K562 (cell line): Measurements from ENCODE around the gene CD52. TPM values are rescaled to one million over a fixed set of nuclear protein-coding genes. Genes with fewer than 3 reads are reported as not detected.

ENCODE experiments used
- ATF6 ChIP-seq: sonication (generic); formaldehyde crosslinking; IDR thresholded peaks from 2 replicates; pipeline ENCODE4 v1.4.0; 2020; ENCODE audit warnings: mild to moderate bottlenecking, missing genetic modification reagents
- BACH1 ChIP-seq: fragments of 200-800 bp; sonication (Bioruptor generic); IDR thresholded peaks from 2 replicates; pipeline ENCODE4 v1.6.1; 2016; ENCODE audit warnings: missing genetic modification characterization, missing compliant biosample characterization
- E2F5 ChIP-seq: sonication (generic); formaldehyde crosslinking; IDR thresholded peaks from 2 replicates; pipeline ENCODE4 v1.8.0; 2022; ENCODE audit warnings: mild to moderate bottlenecking, missing genetic modification reagents
- ETS1 ChIP-seq: conservative IDR thresholded peaks from 2 replicates; pipeline ENCODE4 v1.6.1; 2011; ENCODE audit warnings: low read depth, mild to moderate bottlenecking, low read length; ENCODE audit not compliant: control insufficient read depth
- FOXA3 ChIP-seq, 2 experiments: fragments of 450-650 bp in 1 of 2; sonication (generic) in 1 of 2; formaldehyde crosslinking; IDR thresholded peaks in 1 of 2; conservative IDR thresholded peaks in 1 of 2; 2 replicates each; pipeline versions ENCODE4 v1.4.0 to v1.8.0; 2020 to 2022; ENCODE audit warnings: mild to moderate bottlenecking in 2 of 2, missing genetic modification reagents in 1 of 2
- L3MBTL2 ChIP-seq: fragments of 450-650 bp; IDR thresholded peaks from 2 replicates; pipeline ENCODE4 v1.6.1; 2016; ENCODE audit warnings: mild to moderate bottlenecking, moderate library complexity
- MBD2 ChIP-seq: sonication (generic); IDR thresholded peaks from 2 replicates; pipeline ENCODE4 v1.6.1; 2016; ENCODE audit warnings: low read depth, borderline replicate concordance
- MTA1 ChIP-seq: fragments of 450-650 bp; IDR thresholded peaks from 2 replicates; pipeline ENCODE4 v1.6.1; 2017; ENCODE audit warnings: borderline replicate concordance
- PREB ChIP-seq: sonication (generic); formaldehyde crosslinking; IDR thresholded peaks from 2 replicates; pipeline ENCODE4 v1.8.1; 2023; ENCODE audit warnings: mild to moderate bottlenecking, missing genetic modification reagents
- SMAD1 ChIP-seq: fragments of 150-350 bp; IDR thresholded peaks from 2 replicates; pipeline ENCODE4 v1.6.1; 2014; ENCODE audit warnings: low read length, low read depth; ENCODE audit not compliant: partially characterized antibody
- TBP ChIP-seq: optimal IDR thresholded peaks from 2 replicates; pipeline ENCODE3; 2011; ENCODE audit warnings: low read depth, low read length, improper control_type of control experiment
- TEAD4 ChIP-seq, 2 experiments: sonication (generic) in 1 of 2; formaldehyde crosslinking in 1 of 2; IDR thresholded peaks; 2 replicates each; pipeline versions ENCODE4 v1.6.1 to v1.8.0; 2012 to 2022; ENCODE audit warnings: borderline replicate concordance in 1 of 2, inconsistent platforms in 1 of 2, low read length in 1 of 2, mild to moderate bottlenecking in 1 of 2, missing genetic modification reagents in 1 of 2
- THAP12 ChIP-seq: fragments of 250-450 bp; sonication (Bioruptor Pico); IDR thresholded peaks from 2 replicates; pipeline ENCODE4 v1.9.0; 2021; ENCODE audit warnings: mild to moderate bottlenecking, inconsistent platforms
- ZBTB33 ChIP-seq: sonication (generic); formaldehyde crosslinking; IDR thresholded peaks from 2 replicates; pipeline ENCODE4 v1.8.1; 2023; ENCODE audit warnings: mild to moderate bottlenecking, missing genetic modification reagents
- ZNF212 ChIP-seq: fragments of 450-650 bp; formaldehyde crosslinking; IDR thresholded peaks from 2 replicates; pipeline ENCODE4 v1.4.0; 2020; ENCODE audit warnings: mild to moderate bottlenecking
- ZNF384 ChIP-seq: IDR thresholded peaks from 2 replicates; pipeline ENCODE4 v1.6.1; 2012; ENCODE audit warnings: low read depth, low read length, improper control_type of control experiment
- polyA plus RNA-seq, 8 experiments: library from polyadenylated mRNA; depleted of rRNA in 4 of 8; stranded (reverse) in 5 of 8; unstranded in 3 of 8; fragments of >200 nt; fragmentation: Nextera tagmentation in 2 of 8; fragmentation: Illumina TruSeq in 1 of 8; extraction: Ambion mirVana in 2 of 8; extraction: Trizol in 1 of 8; gene quantifications; 2 replicates each; pipeline versions ENCODE4 v1.2.1 to v1.2.3, GENCODE V29; 2011 to 2014; ENCODE audit warnings: inconsistent platforms in 1 of 8, missing spikeins in 1 of 8
- total RNA-seq, 7 experiments: library from RNA; depleted of rRNA in 6 of 7; stranded (reverse); fragments of >200 nt in 6 of 7; fragmentation: Illumina TruSeq in 2 of 7; extraction: Trizol in 2 of 7; gene quantifications; 2 replicates each; pipeline versions ENCODE4 v1.2.1 to v1.2.3, GENCODE V29; 2011 to 2021; ENCODE audit warnings: low replicate concordance in 1 of 7

CD52 gene
- total and polyA plus RNA-seq, 9 of the 15 experiments (the other 6 are each of a cell fraction or from before 2014, with no cell fraction given) = 34.9 to 488 (median 173) TPM

GRCh38 chr1:26281971-26282370 is 35.8 kb upstream of the CD52 start (continued):
- 0 out of 2 replicates have a peak, but pooled peaks have one; percentile 20 for TF ChIP-seq ZBTB33 (CRISPR knock-in tag)
- TF ChIP-seq MTA1 = no peak
- TF ChIP-seq BACH1 (tag) = no peak
- peak; percentile 36 for TF ChIP-seq SMAD1
- peak in 1 of 2 experiments; percentile 3; a peak in 1 of 4 replicates for TF ChIP-seq FOXA3 (CRISPR knock-in tag; conservative IDR thresholded peaks at IDR 0.05 in 1 of 2, IDR thresholded peaks at IDR 0.05 in 1 of 2)
- TF ChIP-seq THAP12 = no peak
- TF ChIP-seq TBP = no peak
- TF ChIP-seq L3MBTL2 = no peak
- TF ChIP-seq MBD2 = 0 out of 2 replicates have a peak, but pooled peaks have one; percentile 52
- no peak for TF ChIP-seq PREB (CRISPR knock-in tag)
- TF ChIP-seq ZNF212 (CRISPR knock-in tag) = no peak
- TF ChIP-seq ZNF384 = no peak
- no peak for TF ChIP-seq ATF6 (CRISPR knock-in tag)
- peak; percentile 16; the same call in 1 of the 2 replicates for TF ChIP-seq TEAD4 (IDR thresholded peaks at IDR 0.05; ENCODE audit: low read length)
- TF ChIP-seq TEAD4 (CRISPR knock-in tag; IDR thresholded peaks at IDR 0.05; ENCODE audit: borderline replicate concordance) = no peak
- no peak for TF ChIP-seq ETS1
- TF ChIP-seq E2F5 (CRISPR knock-in tag) = no peak
